Tibial nerve (tissue), 3 donors: ENCODE measurements around the gene SLC35F3.

ENCODE experiments used
- CTCF ChIP-seq, 5 experiments: fragments of 200-600 bp in 3 of 5; fragments of 450-650 bp in 2 of 5; sonication (generic) in 3 of 5; IDR thresholded peaks; one replicate each; pipeline ENCODE4 v1.5.1; 2016 to 2019; ENCODE audit warnings: antibody characterized with exemption in 5 of 5, mild to moderate bottlenecking in 3 of 5, moderate library complexity in 2 of 5
- POLR2A ChIP-seq, 2 donors: fragments of 450-650 bp; IDR thresholded peaks; one replicate each; pipeline ENCODE4 v1.6.1; 2017; ENCODE audit warnings: antibody characterized with exemption in 2 of 2, mild to moderate bottlenecking in 2 of 2, moderate library complexity in 2 of 2

DNA sequence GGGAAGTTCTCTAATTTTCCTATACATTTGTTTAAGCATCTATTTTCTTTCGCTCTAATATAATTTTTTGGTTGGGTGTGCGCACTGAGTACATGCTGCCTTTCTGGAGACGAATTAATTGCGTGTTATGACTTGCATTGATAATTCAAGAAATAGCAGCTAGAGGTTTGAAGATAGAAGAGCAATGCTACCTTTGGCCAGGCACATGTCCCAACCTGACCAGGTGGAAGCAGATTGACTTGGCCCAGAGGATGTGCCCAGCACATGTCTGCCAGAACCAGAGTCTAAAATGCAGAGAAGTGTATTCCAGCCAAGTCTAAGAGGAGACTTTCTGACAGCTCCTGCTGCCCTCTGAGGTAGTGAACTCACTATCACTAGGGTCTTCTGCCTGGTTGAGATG, 114.3 kb downstream of the SLC35F3 start:
- TF ChIP-seq POLR2A (IDR thresholded peaks at IDR 0.05) (no peak), CTCF (IDR thresholded peaks at IDR 0.05) (no peak)
